HG03342 (cell line): ENCODE data around the gene SYT9.
A peak's percentile ranks its signal among the peaks of the same experiment; 100 is the strongest.
"Not testable (repeated sequence)": the region's sequence is repeated elsewhere in the genome, so short reads cannot be mapped to it uniquely, and the experiment has no call there.

ENCODE experiments used
- ATAC-seq: cut with Tn5 transposase; IDR thresholded peaks from one replicate; pipeline ENCODE4 v1.9.1; 2021; ENCODE audit warnings: mild to moderate bottlenecking, moderate library complexity; ENCODE audit not compliant: unreplicated experiment

The SYT9 gene

DNA sequence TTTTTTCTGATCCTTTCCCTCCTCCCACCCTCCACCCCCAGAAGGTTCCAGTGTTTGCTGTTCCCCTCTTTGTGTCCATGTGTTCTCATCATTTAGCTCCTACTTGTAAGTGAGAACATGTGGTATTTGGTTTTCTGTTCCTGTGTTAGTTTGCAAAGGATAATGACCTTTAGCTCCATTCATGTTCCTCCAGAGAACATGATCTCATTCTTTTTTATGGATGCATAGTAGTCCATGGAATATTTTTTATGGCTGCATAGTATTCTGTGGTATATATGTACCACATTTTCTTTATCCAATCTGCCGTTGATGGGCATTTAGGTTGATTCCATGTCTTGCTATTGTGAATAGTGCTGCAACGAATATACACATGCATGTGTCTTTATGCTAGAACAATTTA lies 83.7 kb downstream of the SYT9 start:
- ATAC-seq: not testable (repeated sequence)

DNA sequence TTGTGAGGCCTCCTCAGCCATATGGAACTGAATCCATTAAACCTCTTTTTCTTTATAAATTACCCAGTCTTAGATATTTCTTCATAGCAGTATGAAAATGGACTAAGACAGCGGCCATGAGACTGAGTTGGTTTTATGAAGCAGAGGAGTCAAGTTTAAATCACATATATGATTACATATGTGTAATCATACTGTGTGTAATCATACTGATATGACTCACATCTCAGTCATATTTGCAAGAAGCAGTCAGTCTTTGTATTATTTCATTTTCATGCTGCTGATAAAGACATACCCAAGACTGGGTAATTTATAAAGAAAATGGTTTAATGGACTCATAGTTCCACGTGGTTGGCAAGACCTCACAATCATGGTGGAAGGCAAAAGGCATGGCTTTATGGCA lies 89.8 kb downstream of the SYT9 start:
- no peak for ATAC-seq

DNA sequence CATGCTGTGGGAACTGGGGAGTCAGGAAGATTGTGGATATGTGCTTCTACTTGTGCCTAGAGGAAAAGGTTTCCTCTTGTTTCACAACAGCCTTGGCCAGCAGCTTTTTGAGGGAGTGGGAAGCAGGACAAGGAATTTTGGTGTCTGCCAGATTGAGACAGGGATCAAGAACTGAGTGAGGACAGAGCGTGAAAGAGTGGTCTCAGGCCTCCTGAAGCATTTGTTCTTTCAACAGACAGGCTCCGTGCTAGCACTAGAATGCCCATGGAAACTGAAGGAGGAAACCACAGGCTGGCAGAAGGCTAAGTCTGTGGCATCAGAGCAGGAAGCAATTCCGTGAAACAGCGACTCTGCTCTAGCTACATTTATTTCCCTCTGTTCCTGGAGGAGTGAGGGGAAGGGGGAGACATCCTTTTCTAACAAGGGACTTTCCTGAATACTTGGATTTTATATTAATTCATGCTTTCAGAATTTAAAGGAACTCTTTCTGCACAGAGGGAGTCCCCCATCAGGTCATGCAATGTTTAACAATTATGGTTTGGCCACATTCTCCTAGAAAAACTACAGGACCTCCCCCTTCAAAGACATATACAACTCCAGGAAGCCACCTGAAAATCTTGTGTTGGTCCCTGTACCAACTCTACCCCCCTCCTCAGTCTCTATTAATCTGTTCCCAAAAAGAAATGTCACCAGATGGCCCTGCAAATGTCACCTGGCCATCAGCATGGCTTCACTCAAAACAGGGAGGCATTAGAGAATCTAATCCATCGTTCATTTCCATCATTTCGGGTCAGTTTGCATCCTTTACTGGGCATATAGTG lies 96.1 kb downstream of the SYT9 start:
- no peak for ATAC-seq

DNA sequence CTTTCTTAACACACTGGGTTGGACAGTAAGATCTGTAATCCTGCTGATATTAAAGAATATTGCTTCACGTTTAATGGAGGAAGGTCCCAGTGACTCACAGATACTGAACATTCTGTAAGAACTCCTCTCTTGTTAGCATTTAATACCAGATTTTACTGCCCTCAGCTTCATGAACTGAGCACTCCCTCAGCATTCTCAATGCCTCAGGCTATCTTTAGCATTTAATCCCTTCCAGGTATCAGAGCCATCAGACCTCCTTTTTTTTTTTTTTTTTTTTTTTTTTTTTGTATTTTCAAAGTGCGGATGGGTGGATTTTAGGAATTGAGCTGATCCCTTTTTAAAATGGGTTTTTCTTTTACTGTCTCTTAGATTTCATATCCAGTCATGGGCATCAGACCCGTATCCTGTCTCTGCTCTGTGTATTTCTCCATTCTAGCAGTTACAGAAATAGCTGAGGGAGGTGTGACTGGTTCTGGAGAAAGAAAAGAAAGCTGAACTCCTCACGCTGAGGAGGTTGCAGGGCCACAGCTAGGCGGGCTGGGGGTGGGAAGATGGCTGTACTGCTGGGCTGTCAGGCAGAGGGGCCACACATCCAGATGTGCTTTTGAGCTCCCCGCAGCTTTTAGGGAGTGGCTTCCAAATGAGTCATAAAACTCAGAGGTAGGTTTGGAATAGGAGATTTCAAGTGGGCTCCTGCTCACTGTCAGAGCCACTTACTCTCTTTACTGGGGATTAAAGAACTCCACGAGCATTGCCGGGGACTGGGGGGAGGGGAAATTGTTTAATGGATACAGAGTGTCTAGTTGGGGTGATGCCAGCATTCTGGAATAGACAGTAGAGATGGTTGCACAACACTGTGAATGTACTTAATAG lies 97.0 kb downstream of the SYT9 start:
- ATAC-seq: no peak

DNA sequence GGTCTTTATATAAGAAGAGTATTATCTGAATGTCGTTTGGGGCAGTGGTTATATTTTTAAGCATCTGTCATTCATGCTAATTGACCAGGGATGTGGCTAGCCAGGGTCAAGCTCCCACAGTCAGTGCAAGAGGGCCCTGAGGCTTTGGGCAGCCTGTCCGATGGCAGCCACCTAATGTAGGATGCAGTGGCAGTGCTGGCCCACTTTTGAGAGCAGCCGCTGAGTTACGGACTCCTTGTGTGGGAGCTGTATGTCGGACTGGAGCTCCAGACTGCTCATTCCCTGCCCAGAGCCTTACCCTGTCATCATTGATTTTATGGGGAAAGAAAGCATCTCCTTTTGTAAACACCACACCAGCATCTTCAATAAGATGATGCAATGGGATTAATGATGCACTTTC lies 99.5 kb downstream of the SYT9 start:
- ATAC-seq: no peak

DNA sequence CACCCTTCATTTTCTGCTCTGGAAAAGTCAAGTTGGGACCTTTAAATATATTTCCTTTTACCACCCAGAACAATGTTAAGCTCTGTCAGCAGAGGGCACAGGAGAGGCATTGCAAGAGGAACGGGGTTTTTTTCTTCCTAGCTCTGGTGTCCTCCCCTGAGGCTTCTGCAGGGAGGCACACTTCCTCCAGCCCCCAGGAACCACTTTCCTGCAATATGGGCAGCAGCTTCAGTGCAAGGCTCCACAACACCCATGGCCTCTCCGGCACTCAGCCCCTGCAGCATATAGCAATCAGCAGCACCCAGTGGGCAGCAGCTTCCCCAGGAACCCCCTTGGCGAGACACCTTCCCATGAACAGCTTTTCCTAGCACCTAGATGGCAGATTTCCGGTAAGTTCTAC lies 101.4 kb downstream of the SYT9 start:
- no peak for ATAC-seq

DNA sequence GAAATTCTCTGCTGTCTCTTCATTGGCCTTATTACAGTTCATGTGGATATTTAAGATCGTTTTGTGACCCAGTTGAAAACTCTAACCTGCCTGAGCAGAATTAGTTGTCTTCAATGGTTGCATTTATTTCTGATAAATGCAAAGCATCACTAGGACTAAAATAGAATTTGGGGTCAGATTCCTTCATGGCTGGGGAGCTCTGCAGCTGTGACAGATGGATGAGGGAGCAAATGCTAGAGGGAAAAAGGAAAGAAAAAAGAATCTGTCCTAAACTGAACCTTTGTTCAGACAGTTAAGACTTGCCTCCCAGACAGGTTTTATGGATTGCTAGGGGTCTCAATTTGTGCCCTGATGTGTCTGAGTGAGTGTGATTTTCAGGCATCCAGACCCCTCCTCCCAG lies 113.0 kb downstream of the SYT9 start:
- no peak for ATAC-seq

DNA sequence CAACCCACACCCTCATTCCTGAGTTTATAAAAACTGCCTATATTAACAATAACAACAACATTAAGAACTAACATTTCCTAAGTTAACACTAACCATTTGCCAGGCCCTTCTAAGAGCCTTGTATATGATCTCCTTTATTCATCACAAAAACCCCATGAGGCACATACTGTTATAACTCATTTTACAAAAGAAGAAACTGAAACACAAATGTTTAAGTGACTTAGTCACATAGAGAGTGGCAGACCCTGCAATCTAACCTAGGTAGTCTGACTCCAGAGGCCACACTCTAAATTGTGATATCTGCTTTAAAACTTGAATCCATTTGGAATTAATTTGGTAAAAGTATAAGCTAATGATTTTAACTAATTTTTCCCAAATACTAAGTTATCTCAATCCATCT lies 116.1 kb downstream of the SYT9 start:
- no peak for ATAC-seq

DNA sequence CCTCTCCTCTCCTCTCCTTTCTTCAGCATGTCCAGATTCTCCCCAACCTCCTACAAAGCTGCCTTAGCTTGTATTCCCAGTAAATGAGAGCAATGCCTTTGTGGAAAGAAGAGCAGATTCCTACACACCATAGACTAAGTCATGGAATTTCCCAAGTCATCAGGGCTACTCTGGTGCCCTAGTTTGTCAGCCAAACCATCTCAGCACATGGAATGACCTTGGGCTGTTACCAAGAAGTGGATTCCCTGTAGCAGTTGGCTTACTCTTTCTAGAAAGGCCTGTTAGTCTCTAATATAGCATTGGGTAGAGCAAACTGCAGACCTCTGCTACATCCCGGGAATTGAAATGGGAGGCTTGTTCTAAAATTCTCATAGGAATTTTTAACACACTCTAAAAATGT lies 124.7 kb downstream of the SYT9 start:
- ATAC-seq: no peak

DNA sequence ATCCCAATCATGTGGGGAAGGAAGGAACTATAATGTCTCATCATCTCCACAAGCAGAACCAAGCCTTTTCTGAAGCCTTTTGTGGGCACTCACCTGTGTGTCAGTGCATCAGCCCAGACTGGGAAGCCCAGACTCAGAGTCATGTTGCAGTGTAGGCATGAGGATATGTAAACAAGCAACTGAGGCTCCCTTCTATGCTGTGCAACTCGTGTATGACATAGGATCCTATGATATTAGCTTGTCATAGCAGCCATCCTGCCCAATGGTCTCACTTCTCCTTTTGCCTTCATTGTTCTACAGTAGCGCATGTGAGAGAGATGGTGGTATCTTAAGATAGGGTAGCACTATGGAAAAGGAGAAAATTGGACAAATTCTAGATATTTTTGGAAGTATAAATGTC lies 130.2 kb downstream of the SYT9 start:
- peak; percentile 73 for ATAC-seq

DNA sequence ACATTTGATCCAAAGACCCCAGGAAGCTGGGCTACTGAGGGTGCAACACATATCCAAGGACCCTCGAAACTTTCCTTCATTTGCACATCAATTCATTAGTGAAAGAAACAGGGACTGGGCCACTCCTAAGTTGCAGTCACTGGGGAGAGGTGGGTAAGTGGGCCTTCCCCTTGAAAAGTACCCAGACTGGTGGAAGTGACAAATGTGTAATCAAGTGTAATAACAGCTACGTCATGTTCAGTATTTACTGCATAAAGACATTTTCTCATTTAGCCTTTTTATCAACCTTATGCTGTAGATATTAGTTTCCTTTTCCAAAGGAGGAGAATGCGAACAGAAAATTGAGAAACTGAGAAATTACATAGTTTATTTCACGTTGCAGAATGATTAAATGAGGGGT lies 131.7 kb downstream of the SYT9 start:
- no peak for ATAC-seq

DNA sequence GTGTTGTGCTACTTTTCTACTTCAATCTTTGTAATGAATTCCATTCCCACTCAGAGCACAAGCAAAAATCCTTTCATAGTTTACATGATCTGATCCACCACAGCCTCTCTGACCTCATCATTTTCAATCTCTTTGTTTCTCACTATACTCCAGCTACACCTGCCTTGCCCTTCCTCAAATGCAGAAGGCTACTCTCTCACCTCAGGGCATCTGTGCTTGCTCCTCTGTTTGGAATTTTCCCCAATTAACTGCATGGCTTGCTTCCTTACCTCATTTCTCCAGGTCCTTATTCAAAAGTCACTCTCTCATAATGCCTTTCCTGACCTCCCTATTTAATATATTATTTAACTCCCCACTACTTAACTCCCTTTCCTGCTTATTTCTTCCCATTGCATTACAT lies 133.0 kb downstream of the SYT9 start:
- ATAC-seq: no peak

DNA sequence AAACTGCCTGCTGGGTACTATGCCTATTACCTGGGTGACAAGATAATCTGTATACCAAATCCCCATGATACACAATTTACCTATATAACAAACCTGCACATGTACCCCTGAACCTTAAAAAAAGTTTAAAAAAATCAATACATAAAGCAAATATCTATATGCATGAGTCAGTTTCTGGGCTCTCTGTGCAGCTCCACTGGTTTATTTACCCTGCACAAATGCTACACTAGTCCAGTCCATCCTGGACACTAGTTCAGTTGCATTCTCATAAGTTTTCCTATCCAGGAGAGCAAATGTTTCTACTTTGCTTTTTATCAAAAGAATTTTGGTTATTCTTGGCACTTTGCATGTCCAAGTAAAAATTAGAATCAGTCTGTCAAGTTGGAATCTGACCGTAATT lies 133.8 kb downstream of the SYT9 start:
- ATAC-seq: no peak

DNA sequence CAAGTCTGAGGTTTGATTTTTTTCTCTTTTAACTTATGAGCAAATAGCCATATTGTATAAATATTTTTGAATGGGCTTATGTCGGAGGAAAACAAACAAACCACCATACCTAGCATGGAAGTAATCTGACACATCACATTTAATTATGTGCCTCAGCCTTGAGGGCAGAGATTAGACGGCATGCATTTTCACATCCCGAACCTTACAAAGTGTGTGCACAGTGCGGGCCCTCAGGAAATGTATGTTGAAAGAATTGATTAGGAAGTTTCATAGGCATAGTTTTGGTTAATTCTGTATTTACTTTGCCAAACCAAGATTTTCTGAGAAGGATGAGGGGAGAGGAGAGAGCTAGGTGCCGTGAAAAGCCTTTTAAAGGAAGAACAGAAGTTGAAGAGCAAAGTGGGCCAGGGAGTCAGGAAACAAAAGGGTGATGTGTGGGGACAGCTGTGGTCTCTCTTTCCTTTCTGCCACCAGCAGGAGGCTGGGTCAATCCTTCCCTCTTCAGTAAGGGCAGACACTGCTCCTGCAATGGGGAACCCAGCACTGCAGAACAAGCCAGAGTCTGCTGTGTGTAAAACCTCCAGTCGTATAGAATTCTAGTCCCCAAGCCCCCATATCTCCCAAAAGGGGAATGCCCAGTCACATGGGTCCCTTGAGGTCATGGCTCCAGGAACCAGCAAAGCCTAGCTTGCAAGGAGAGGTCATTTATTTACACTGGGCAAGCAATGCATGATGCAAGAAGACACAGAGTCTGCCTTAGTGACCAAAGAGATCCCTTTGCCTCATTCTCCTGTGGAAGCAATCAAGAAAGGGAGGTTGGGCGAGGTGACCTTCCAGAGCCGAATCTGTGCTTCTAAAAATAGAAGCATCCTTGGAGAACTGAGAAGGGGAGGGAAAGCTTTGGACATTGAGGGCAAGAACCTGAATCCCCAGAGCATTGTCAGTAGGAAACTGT lies 162.5 kb downstream of the SYT9 start:
- ATAC-seq: peak; percentile 49

DNA sequence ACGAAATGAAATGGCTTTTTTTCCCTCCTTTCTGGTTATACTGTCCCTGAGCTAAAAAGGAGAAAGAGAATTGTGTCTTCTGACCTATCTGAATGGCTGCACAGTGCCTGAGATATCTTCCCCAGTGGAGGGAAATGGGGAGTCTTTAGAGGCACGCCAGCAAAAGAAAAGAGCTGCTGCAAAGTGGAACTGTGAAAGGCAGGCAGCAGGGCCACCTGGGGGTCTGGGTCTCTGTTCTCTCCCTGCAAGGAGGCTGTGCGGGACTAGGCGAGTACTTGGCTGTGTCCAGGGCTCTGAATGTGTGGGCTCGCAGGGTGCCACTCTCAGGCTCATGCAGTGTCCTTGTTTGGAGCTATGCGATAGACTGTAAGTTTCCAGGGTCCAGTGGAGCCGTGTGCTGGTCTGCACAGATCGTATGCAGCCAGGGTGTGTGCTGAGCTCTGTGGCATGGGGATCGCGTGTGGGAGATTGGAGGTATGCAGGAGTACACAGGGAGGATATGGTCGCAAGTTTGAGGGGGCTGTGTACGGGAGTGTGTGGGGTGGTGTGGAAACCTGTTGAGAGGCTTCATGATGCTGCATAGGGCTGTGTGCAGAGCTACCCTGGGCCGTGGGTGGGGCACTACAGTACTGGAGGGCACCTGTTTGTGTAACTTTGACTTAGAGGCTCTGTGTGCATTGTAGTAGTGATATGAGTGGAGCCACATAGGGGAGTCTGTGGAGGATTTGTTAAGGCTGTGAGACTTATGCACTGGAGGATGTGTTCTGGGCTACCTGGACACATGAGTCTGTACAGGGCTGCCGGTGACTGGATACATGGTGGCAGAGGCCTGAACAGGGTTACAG lies 163.5 kb downstream of the SYT9 start:
- no peak for ATAC-seq

DNA sequence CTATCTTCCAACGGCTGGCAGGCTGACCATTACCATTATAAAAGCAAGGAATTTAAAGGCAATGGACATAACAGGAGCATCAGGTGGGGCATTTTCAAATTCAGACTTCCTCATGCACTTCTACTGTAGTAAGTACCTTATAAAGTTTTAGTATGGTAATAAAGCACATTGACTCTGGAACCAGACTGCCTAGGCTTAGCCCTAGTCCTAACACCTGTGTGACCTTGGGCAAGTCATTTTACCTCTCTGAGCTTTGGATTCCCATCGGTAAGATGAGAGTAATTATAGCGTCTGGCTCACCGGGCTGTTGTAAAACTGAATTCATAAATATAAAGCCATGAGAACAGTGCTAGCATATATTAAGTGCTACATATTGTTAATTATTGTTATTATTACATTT lies 164.4 kb downstream of the SYT9 start:
- no peak for ATAC-seq

DNA sequence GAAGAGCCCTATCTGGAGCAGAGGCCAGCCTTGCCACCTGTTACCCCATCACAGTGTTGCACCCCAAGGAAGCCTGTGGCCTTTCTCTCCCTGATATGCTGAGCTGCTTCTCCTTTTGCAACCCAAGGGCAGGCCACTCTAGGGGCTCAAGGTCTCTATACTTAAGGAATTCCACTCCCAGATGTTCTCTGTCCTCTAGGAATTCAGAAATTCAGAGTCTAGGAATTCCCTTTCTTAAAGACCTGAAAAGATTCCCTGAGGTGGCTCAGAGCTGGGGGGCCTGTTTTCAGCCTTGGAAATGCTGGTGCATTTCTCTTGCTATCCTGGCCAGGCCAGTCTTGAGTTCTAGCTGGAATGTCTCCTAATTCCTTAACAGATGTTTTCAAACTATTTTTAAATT lies 165.6 kb downstream of the SYT9 start:
- ATAC-seq: no peak

DNA sequence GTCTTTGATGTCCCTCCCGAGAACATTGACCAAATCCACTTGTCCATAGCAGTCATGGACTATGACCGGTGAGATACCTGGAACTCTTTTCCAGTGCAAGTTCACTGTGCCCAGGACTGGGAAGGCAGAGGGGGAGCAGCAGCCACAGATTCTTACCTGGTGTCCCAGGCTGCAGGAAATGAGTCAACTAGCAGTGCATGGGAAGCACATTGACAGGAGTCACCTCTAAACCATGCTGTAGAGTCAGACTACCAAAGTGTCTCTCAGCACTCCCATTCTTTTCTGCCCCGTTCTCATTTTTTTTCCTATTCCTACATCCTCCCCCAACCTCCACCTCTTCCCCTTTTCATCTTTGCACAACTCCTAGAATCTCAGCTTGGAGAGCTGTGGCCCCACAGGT lies 166.4 kb downstream of the SYT9 start:
- no peak for ATAC-seq

DNA sequence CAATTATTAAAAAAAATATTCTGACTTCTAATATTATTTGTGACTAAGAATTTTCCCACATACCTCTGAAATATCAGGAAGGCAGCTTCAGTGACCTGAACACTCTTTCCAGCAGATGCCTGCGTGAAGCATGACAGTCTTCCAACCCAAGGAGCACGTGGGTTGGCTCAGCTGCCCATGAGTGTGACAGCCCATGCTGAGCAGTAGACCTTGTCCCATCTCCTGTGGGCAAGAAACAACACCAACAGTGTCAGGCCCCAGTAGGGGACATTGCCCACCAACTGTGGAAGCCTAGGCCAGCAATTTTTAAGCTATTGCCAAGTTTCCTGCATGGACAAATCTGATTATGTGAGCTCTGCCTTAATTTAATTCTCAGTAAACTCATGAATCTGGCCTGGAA lies 167.2 kb downstream of the SYT9 start:
- no peak for ATAC-seq

DNA sequence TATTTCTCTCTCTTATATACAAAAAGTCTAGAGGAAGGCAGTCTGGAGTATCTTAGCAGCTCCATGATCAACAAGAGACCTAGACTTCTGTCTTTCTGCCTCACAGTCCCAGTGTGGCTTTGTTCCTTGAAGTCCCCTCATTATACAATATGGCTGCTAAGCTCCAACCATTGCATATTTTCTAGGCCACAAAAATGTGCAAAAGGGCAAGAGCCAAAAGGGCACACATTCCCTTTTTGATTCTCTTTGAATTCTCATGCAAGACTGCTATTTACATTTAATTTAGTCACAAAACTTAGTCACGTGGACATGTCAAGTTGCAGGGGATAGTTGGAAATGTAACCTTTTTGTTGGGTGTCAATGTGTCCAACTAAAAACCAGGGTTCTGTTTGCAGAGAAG lies 169.4 kb downstream of the SYT9 start:
- ATAC-seq: no peak
